Measurements from ENCODE around the gene JPH3. TPM values are rescaled to one million over a fixed set of nuclear protein-coding genes. Genes with fewer than 3 reads are reported as not detected.
"Not testable (repeated sequence)": the region's sequence is repeated elsewhere in the genome, so short reads cannot be mapped to it uniquely, and the experiment has no call there.

Gene JPH3
- total RNA-seq, 2 donors from 2014 or later, result 0.05 to 0.09 TPM

DNA sequence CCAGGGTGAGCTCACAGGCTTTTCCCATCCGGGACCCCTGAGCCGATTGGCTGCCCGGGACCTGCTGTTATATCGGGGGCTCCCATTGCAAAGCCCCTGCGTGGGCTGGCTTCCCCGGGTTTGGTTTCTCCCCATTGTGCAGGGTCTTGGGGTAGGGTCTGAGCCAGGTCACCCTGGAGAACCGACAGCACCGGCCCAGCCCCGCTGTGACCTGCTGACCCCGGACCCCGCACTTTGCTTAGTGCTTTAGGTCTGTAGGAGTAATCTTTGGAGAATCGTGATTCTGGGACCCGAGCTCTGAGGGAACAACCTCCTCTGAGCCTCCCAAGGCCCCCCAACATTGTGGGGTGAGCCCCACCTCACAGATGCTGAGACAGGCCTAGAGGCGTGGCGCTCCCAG lies 62.9 kb downstream of the JPH3 start:
- intact Hi-C loops (cut with DNase I), result no loop called here
- no peak for DNase-seq
- ATAC-seq, result no peak

DNA sequence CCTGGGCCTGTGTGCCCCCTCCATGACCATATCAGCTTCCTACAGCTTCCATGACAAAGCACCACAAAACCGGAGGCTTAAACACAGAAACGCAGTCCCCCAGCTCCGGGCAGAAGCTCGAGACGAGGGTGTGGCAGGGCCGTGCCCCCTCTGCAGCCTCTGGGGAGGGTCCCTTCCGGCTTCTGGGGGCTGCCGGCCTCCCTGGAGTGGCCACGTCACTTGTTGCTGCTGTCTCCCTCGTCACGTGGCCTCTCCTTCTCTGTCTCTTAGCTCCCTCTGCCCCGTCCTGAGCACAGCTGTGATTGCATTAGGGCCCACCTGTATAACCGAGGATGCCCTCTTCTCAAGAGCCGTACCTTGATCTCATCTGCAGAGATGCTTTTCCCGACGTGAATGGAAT lies 64.6 kb downstream of the JPH3 start:
- DNase-seq (no peak), ATAC-seq (no peak)
- intact Hi-C loops (cut with DNase I), result no loop called here

DNA sequence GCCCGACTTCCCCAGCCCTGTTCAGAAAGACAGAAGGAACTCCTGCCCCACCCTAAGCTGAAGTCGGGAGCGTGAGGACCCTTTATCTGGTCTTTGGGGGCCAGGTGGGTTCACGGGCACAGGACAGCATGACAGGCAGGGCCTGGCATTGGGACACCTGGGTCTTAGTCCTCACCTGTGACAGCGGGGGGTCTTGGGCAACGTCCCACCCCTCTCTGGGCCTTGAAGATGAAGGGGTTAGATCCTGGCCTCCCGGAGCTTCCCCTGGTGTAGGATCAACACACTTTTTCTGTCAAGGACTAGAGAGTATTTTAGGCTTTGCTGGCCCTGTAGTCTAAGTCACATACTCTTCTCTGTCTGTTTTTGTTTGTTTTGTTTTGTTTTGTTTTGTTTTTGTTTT lies 65.1 kb downstream of the JPH3 start:
- no peak for DNase-seq
- no peak for ATAC-seq

DNA sequence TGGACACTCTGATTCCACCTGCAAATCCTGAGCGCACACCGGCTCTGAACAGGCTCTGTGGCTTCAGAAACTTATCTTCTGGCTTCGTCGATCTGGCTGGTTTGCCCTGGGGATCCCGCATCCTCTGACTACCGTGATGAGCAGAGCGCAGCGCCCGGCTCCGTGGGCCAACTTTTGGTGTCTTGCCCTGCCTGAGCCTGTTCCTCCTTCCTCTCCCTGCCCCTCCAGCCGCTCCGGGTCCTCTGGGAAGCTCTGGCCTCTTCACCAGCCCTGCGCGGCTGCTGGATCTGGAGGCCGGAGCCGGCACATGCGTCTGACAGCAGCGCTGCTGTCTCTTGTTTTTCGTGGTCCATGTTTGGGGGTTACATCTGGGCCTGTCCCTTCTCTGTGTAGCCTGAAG lies 65.6 kb downstream of the JPH3 start:
- intact Hi-C loops (cut with DNase I), result no loop called here
- DNase-seq (no peak), ATAC-seq (no peak)

More for the DNA sequence above, 65.1 kb downstream of the JPH3 start:
- intact Hi-C loops (cut with DNase I), result no loop called here

DNA sequence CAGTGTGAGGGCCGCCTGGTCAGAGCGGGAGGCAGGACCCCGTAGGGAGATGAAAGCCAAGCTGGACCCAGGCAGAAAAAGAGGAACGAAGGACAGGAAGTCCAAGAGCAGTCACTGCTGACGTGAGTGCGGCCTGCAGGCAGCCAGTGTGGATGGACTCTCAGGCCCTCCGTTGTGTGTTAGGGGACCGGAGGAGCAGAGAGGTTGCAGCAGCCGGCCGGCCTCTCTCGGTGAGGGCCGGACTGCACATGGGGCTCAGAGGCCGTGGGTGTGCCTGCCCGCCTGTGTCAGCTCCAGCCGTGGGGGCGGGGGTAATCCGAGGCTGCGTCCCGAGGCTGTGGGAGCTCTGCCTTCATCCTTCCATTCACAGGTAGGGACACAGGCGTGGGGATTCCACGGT lies 67.4 kb downstream of the JPH3 start:
- DNase-seq (no peak), ATAC-seq (no peak)
- intact Hi-C loops (cut with DNase I), result no loop called here

DNA sequence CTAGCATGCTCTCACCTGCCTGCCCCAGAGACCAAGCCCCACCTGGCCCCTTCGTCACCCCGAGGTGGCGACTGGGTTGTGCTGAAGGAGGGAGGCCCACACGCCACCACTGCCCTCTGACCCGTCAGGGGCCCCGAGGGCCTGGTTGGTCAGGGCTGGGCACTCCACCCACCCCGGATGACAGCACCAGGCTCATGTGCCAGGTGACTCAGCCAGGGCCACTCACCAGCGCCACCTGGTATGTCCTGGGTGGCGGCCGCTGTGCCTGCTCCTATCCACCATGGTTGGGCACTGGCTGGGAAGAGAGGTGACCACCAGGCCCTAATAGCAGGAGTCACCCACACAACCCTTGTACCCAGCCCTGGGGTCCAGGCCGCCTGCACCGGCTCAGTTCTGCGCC lies 68.9 kb downstream of the JPH3 start:
- intact Hi-C loops (cut with DNase I), result no loop called here
- ATAC-seq, result no peak
- no peak for DNase-seq

DNA sequence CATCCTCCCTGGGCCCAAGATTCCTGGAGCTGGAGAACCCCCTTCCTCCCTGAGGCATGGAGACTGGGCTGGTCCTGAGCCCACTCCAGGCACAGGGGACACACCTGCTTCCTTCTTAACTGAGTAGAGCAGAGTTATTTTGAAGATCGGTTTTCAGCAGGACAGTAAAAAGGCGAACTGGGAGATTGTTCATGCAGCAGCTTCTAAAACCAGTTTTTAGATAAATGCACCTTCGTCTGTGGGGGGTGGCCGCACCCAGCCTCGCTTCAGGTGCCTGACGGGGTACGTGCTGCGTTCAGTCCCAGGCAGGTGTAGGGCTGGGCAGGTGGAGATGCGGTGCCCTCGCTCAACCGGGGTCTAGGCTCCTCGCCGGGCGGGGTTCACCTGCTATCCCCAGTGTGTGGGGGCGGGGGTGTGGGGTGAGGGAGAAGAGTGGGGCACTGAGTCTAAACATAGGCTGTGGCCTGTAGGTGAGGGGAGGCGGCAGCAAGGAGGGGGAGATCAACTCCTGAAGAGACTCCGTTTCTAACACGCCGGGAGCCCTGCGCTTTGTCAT lies 69.5 kb downstream of the JPH3 start:
- intact Hi-C loops (cut with DNase I), result no loop called here
- no peak for ATAC-seq
- no peak for DNase-seq

DNA sequence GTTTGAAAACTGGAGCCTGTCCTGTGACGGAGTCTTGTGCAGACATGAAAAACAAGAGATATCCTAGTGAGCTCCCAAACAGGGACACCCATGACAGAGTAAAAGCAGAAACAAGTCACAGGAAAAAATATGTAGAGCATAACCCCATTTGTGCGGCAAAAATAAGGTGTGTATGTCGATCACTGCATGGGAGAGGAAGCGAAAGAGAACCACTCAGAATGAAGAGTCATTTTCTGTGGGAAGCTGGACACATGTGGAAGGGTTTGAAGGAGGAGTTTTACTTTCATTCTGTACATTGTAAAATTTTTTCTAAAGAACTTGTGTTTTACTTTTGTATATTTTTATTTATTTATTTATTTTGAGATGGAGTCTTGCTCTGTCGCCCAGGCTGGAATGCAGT lies 72.1 kb downstream of the JPH3 start:
- DNase-seq (no peak), ATAC-seq (no peak)
- intact Hi-C loops (cut with DNase I), result no loop called here

DNA sequence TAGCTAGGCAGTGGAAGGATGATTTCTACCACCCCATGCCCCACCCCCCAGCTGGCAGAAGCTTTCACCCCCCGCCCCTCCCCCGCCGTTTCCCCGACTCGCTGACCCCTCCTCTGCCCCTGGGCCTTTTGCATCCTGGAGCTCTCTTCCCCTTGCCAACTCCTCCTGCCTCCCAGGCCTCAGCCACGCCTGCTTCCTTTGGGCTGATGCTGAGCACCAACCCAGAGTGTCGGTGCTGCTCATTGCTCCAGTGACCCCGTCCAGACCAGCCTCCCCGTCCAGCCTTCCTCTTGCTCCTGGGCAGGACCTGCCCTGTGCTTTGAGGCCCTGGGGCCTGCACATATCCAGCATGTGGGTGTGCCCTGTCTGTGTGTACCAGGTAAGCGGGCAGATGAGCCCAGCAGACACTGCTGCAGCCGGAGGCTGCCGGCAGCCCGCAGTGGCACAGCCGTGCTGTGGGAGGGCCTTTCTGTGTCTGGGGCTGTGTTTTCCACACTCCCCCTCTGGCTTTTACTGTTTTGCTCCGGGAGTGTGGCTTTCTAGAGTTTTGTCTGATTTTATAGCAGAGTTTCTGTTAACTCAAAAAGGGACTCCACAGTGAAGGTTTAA lies 72.9 kb downstream of the JPH3 start:
- ATAC-seq, result no peak
- intact Hi-C loops (cut with DNase I), result no loop called here
- no peak for DNase-seq

DNA sequence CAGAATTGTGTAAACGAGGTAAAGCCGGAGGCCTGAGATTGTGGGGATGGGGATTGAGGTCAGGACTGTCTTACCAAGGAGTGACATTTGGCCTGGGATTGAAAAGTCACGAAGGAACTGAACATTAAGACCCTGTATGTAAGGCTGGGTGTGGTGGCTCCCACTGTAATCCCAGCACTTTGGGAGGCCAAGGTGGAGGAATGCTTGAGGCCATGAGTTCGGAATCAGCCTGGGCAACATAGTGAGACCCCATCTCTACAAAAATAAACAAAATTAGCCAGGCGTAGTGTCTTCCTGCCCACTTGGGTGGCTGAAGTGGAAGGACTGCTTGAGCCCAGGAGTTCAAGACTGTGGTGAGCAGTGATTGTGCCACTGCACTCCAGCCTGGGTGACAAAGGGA lies 75.5 kb downstream of the JPH3 start:
- intact Hi-C loops (cut with DNase I), result no loop called here
- ATAC-seq (no peak), DNase-seq (no peak)

DNA sequence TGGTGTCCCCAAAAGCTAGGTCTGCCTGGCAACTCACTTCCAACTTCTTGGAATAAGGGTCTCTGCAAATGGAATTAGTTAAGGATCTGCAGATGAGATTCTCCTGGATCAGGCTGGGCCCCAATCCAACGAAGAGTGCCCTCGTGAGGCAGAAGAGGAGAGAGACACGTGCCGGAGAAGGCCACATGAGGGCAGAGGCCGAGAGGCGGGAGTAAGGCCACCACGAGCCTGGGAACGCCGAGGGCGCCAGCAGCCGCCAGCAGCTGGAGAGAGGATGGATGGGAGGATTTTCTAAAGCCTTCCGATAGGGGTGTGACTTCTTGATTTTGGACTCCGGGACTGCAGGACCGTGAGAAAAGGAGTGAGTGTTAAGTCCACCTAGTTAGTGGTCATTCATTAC lies 76.3 kb downstream of the JPH3 start:
- intact Hi-C loops (cut with DNase I), result no loop called here
- ATAC-seq (no peak), DNase-seq (no peak)

DNA sequence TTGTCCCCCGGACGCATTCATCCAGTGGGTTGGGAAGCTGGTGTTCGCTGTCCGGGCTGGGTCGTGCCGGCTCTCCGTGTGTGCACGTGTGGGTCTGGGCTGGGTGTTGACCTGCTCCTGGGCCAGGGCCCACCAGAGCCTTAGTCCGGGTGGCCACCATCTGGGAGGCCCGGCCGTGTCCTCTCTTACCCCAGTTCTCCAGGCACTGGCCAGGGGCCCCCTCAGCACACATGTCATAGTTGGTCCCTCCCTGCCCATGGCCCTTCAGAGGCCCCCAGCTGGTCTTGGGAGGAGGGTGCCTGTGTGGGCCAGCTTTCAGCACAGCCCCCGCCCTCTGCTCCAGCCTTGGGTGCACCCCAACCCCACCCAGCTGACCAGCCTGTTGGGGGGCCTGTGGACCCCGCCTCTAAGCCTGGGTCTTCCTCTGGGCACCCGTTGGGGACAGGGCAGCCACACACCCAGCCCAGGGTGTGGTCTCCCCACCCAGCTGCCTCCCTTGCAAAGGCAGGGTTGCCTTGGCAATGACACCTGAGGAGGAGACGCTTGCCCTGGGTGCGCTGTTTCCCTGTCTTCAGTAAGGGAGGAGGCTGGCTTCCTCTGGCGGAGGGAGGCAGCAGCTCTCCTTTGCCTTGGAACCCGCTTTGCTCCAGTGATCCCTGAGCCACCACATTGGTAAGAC lies 77.4 kb downstream of the JPH3 start:
- ATAC-seq (no peak), DNase-seq (no peak)
- intact Hi-C loops (cut with DNase I), result no loop called here

DNA sequence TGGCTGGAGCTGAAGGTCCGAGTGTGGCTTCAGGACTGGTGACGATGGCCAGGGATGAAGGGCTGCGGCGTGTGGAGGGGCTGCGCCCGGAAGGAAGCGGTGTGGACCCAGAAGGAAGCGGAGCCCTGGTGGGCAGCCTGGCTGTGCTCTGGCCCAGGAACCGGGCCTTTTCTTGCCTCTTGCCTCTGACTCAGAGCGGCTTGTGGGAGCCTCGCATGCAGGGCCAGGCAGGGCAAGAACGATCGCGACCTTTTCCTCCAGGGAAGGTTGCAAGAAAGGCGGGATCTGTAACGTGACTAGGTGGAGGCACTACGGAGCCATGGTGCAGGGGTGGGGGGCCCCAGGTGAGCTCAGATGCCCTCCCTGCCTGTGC lies 78.0 kb downstream of the JPH3 start:
- intact Hi-C loops (cut with DNase I), result no loop called here
- ATAC-seq, result no peak

DNA sequence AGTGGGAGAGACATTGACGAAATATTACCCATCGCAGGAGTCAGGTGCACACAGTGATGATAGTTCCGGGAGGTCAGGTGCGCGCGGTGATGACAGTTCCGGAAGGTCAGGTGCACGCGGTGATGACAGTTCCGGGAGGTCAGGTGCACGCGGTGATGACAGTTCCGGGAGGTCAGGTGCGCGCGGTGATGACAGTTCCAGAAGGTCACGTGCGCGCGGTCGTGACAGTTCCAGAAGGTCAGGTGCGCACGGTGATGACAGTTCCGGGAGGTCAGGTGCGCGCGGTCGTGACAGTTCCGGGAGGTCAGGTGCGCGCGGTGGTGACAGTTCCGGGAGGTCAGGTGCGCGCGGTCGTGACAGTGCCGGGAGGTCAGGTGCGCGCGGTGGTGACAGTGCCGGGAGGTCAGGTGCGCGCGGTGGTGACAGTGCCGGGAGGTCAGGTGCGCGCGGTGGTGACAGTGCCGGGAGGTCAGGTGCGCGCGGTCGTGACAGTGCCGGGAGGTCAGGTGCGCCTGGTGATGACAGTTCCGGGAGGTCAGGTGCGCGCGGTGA lies 78.8 kb downstream of the JPH3 start:
- DNase-seq; ATAC-seq; intact Hi-C loops (cut with DNase I): not testable (repeated sequence)

More for the DNA sequence above, 78.0 kb downstream of the JPH3 start:
- no peak for DNase-seq

DNA sequence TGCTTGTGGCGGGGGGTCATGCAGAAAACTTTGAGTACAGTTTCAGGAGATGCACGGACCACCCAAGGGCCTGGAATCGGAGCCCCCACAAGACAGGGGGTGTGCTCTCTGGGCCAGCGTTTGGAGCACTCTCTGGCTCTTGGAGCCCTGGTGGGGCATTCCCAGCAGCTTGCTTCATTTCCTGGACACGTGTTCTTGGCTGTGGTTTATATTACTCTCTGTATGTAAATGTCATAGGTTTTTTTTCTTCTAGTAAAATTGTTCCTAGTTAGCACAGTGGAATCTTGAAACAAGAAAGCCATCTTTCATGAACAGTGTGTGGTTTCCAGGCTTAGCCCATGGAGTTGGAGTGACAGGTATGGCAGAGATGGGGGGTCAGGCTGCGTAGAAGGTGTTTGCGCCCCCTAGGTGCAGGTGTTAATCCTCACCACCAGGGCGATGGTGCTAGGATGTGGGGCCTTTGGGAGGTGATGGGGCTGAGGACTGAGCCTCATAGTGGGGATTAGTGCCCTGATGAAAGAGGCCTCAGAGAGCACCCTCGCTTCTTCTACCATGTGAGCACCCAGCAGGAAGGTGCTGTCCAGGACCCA lies 79.8 kb downstream of the JPH3 start:
- DNase-seq (no peak), ATAC-seq (no peak)
- intact Hi-C loops (cut with DNase I), result no loop called here

DNA sequence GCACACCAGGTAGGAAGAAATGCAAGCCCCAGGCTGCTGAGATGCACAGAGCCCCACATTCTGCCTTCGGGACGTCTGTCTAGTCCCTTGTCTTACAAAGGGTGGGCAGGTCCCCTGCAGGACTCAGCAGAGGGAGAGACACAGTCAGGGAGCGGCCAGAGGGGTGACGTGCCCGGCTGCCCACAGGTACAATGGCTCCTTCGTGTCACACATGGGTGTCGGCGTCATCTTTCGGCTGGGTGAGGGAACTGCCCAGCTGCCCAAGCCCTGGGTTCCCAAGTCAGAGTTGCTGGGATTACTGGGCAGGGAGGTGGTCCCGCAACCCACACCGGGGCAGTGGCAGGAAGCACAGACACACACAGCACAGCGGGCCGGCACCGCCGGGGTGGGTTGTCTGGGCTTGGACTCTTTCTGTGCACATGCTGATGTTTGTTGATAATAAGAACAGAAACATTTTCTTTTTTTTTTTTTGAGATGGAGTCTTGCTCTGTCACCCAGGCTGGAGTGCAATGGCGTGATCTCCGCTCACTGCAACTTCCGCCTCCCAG lies 80.6 kb downstream of the JPH3 start:
- ATAC-seq (no peak), DNase-seq (no peak)
- intact Hi-C loops (cut with DNase I), result no loop called here

DNA sequence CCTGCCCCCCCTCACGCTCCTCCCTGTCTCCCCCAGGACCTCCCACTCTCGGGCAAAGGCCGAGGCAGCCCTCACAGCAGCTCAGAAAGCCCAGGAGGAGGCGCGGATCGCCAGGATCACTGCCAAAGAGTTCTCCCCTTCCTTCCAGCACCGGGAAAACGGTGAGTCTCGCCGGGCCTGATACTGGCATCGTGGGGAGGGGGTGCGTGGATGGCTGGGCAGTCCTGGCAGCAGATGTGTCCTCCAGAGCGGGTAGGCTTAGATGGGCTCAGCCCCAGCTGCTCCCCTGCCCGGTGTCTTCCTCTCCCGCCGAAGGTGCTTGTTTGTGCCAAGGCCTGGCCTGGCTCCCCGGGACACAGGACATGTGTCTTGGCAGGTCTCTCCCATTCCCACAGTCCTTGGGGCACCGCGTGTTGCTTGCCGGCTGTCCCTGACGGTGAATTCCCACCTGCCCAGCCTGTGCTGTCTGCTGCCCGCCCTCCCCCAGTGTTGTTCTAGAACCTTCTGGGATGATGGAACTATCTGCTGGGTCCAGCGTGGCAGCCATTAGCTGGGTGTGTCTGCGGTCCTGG lies 81.9 kb downstream of the JPH3 start:
- DNase-seq, result no peak
- ATAC-seq, result no peak

DNA sequence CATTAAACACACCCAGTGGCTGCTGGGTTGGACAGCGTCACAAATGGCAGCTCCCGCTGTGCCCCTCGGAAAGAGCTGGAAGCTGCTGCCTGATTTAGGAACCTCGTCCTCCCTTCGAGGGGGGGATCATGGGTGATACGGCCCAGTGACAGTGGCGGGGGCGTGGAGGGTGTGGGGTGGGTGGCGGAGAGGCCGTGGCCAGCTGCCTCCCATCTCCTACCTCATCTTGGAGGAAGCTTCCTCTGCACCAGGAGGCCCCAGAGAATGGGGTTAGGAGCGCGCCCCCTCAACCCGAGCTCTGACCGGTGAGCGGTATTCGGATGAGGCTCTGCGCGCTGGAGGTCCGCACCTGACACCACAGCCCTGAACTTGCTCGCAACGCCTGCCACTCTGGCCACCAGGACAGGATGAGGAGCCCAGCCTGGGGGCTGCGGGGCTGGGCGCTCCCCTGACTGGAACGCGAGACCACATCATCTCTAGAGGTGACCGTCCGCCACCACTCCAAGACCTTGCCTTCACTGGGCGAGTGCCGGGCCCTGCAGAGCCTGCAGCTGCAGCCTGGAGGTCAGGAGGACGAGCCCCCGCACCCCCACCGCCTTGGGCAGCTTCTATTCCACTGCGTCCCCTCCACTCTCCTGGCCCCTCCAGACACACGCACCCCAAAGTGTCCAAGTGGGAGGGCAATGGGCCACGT lies 82.5 kb downstream of the JPH3 start:
- ATAC-seq, result no peak
- no peak for DNase-seq
- intact Hi-C loops (cut with DNase I), result no loop called here

More for the DNA sequence above, 81.9 kb downstream of the JPH3 start:
- intact Hi-C loops (cut with DNase I), result no loop called here

DNA sequence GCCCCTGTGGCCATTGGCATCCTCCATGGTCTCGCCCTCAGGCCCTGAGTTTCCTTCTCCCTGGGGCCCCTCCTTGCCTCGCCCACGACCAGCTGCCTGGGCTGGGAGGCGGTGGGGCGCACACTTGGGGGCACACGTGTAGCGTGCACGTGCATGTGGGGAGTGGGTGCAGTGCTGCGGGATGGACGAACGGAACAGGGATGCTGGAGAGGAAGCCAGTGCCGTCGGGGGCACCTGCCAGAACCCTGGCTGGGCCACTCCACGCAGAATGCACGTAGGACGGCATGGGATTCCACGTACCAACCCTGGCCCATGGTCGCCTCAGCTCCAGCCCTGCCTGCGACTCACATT lies 83.1 kb downstream of the JPH3 start:
- DNase-seq (no peak), ATAC-seq (no peak)
- intact Hi-C loops (cut with DNase I), result no loop called here

Measured in left cardiac atrium (tissue), 4 donors.